CD14-positive monocyte (primary cell): ENCODE data around the gene MRPL51. TPM values are rescaled to one million over a fixed set of nuclear protein-coding genes. Genes with fewer than 3 reads are reported as not detected.

ENCODE experiments used
- DNase-seq, 3 donors: peaks; one replicate each; pipeline ENCODE4 v3.0.0-alpha.2; 2011 to 2022
- H2AFZ ChIP-seq: 2 replicates; pipeline ENCODE4 v1.6.0; 2012; ENCODE audit warnings: mild to moderate bottlenecking, low read depth, low read length, inconsistent platforms; ENCODE audit not compliant: insufficient read depth, poor library complexity, severe bottlenecking
- H3K27ac ChIP-seq, 2 donors: 1 replicate in 1 of 2; 2 replicates in 1 of 2; pipeline ENCODE4 v1.5.1; 2012 to 2013; ENCODE audit warnings: low read length in 2 of 2, control low read depth in 1 of 2, inconsistent platforms in 1 of 2, low read depth in 1 of 2, mild to moderate bottlenecking in 1 of 2
- H3K27me3 ChIP-seq, 2 donors: one replicate each; pipeline versions ENCODE4 v1.6.0 to v1.6.1; 2011 to 2013; ENCODE audit warnings: low read length in 2 of 2; ENCODE audit not compliant: control insufficient read depth in 2 of 2, insufficient read depth in 2 of 2
- H3K36me3 ChIP-seq, 2 donors: replicated peaks in 1 of 2; 1 replicate in 1 of 2; 2 replicates in 1 of 2; pipeline versions ENCODE4 v1.5.1 to v1.6.1; 2012 to 2013; ENCODE audit warnings: low read length in 2 of 2, control low read depth in 1 of 2, inconsistent platforms in 1 of 2, mild to moderate bottlenecking in 1 of 2; ENCODE audit not compliant: insufficient read depth in 2 of 2, control insufficient read depth in 1 of 2
- H3K4me1 ChIP-seq, 2 donors: 1 replicate in 1 of 2; 2 replicates in 1 of 2; pipeline versions ENCODE4 v1.5.1 to v1.6.1; 2012 to 2013; ENCODE audit warnings: low read length in 2 of 2, control low read depth in 1 of 2, inconsistent platforms in 1 of 2, mild to moderate bottlenecking in 1 of 2, moderate library complexity in 1 of 2; ENCODE audit not compliant: insufficient read depth in 2 of 2, control insufficient read depth in 1 of 2
- H3K4me2 ChIP-seq: replicated peaks from 2 replicates; pipeline ENCODE3; 2012; ENCODE audit warnings: low read length, moderate library complexity, mild to moderate bottlenecking; ENCODE audit not compliant: poor library complexity, severe bottlenecking; ENCODE audit errors: extremely low read depth
- H3K4me3 ChIP-seq, 3 experiments: fragments of 200-600 bp in 1 of 3; sonication (generic) in 1 of 3; replicated peaks in 1 of 3; 1 replicate in 2 of 3; 2 replicates in 1 of 3; pipeline ENCODE4 v1.5.1; 2011 to 2013; ENCODE audit warnings: low read length in 3 of 3, mild to moderate bottlenecking in 3 of 3, control low read depth in 2 of 3, low read depth in 2 of 3, inconsistent platforms in 1 of 3, moderate library complexity in 1 of 3
- H3K79me2 ChIP-seq: 2 replicates; pipeline ENCODE4 v1.6.0; 2012; ENCODE audit warnings: mild to moderate bottlenecking, control low read depth, inconsistent platforms, low read length, moderate library complexity; ENCODE audit not compliant: insufficient read depth
- H3K9ac ChIP-seq: 2 replicates; pipeline ENCODE4 v1.6.0; 2017; ENCODE audit warnings: low read length, mild to moderate bottlenecking; ENCODE audit not compliant: insufficient read depth, poor library complexity, severe bottlenecking
- H3K9me3 ChIP-seq, 2 donors: replicated peaks in 1 of 2; 1 replicate in 1 of 2; 2 replicates in 1 of 2; pipeline versions ENCODE4 v1.5.1 to v1.6.1; 2012 to 2013; ENCODE audit warnings: low read length in 2 of 2, control low read depth in 1 of 2; ENCODE audit not compliant: control insufficient read depth in 1 of 2, insufficient read depth in 1 of 2
- H4K20me1 ChIP-seq: 2 replicates; pipeline ENCODE4 v1.6.0; 2012; ENCODE audit warnings: mild to moderate bottlenecking, low read length, control low read depth, moderate library complexity; ENCODE audit not compliant: insufficient read depth
- H3K27ac Mint-ChIP-seq, 7 donors: one replicate each; pipeline ENCODE4 v1.8.0; 2020; ENCODE audit warnings: mild to moderate bottlenecking in 7 of 7, mixed read lengths in 7 of 7, moderate library complexity in 6 of 7, inconsistent platforms in 2 of 7
- H3K27me3 Mint-ChIP-seq, 3 donors: one replicate each; pipeline ENCODE4 v1.8.0; 2021 to 2022; ENCODE audit warnings: low read depth in 3 of 3, mild to moderate bottlenecking in 3 of 3, mixed read lengths in 3 of 3, moderate library complexity in 3 of 3, inconsistent platforms in 1 of 3
- H3K36me3 Mint-ChIP-seq, 2 donors: one replicate each; pipeline ENCODE4 v1.8.0; 2020; ENCODE audit warnings: mixed read lengths in 2 of 2, inconsistent platforms in 1 of 2, mild to moderate bottlenecking in 1 of 2
- H3K4me1 Mint-ChIP-seq: one replicate; pipeline ENCODE4 v1.8.0; 2020; ENCODE audit warnings: mild to moderate bottlenecking, mixed read lengths
- H3K4me3 Mint-ChIP-seq, 2 donors: one replicate each; pipeline ENCODE4 v1.8.0; 2020; ENCODE audit warnings: mild to moderate bottlenecking in 2 of 2, mixed read lengths in 2 of 2, moderate library complexity in 1 of 2
- H3K9me3 Mint-ChIP-seq, 7 donors: one replicate each; pipeline ENCODE4 v1.8.0; 2020 to 2022; ENCODE audit warnings: mixed read lengths in 7 of 7, mild to moderate bottlenecking in 6 of 7, moderate library complexity in 6 of 7, inconsistent platforms in 2 of 7
- CTCF ChIP-seq: fragments of 200-600 bp; IDR thresholded peaks from one replicate; pipeline ENCODE4 v1.8.0; 2022; ENCODE audit warnings: antibody characterized with exemption, mild to moderate bottlenecking
- WGBS: methylation state at CpG from one replicate; pipeline ENCODE4 v1.1.5; 2013; ENCODE audit warnings: missing lambda C conversion rate; ENCODE audit not compliant: insufficient coverage; 5-methylcytosine and 5-hydroxymethylcytosine counted together
- intact Hi-C, 2 donors: fragments of 100-400 bp; cut with micrococcal nuclease; formaldehyde crosslinking; loops; one replicate each; pipeline versions ENCODE4 v1.15.0 to v1.15.1; 2023
- polyA plus RNA-seq, 3 donors: library from polyadenylated mRNA; depleted of rRNA in 1 of 3; unstranded in 2 of 3; stranded (reverse) in 1 of 3; fragments of 300-500 nt in 2 of 3; fragments of >200 nt in 1 of 3; fragmentation: Illumina TruSeq in 2 of 3; gene quantifications; 1 replicate in 2 of 3; 2 replicates in 1 of 3; pipeline ENCODE4 v1.2.3, GENCODE V29; 2012 to 2021

The MRPL51 gene
- polyA plus RNA-seq, 3 donors = 22.0 to 238 (median 189) TPM

- Mint-ChIP-seq H3K9me3 (no peaks in the 10 kb centered on the region), H3K36me3 (peaks cover 39 to 57% of the 10 kb centered on the region in 2 donors), H3K27me3 (peaks cover 0 to 5% (median 2%) of the 10 kb centered on the region in 3 donors), H3K27ac (peak overlapping the region; percentile 95 to 99 (median 98)), H3K4me3 (peak overlapping the region; percentile 94 to 98), H3K4me1 (peaks cover 74% of the 10 kb centered on the region)
- H3K9ac ChIP-seq = peak overlapping the region; percentile 90
- H3K4me3 ChIP-seq = peak overlapping the region; percentile 75 to 96 (median 95)
- DNase-seq = no peak
- H3K27ac ChIP-seq = peak overlapping the region; percentile 94 to 96
- H4K20me1 ChIP-seq = peaks cover 69% of the 10 kb centered on the region
- H3K4me2 ChIP-seq = peak overlapping the region; percentile 99
- H2AFZ ChIP-seq = no peak overlapping the region
- H3K9me3 ChIP-seq = no peaks in the 10 kb centered on the region
- H3K27me3 ChIP-seq = no peaks in the 10 kb centered on the region
- peaks cover 68 to 79% of the 10 kb centered on the region in 2 donors for H3K4me1 ChIP-seq
- intact Hi-C loops = loop anchor here (2.0 to 10.0 kb wide), 7 partner anchors 13 to 419 kb away; partner anchors contain the start of genes MRPL51 (in 1 of the 2), PTPN6 (in 1 of the 2) and VAMP1 (in 1 of the 2)
- H3K36me3 ChIP-seq = peaks cover 50 to 52% of the 10 kb centered on the region in 2 donors
- WGBS = 32% methylated on average over 3 of the region's 10 CpGs
- H3K79me2 ChIP-seq = peaks cover 71% of the 10 kb centered on the region
- TF ChIP-seq CTCF = no peak
Measured at GRCh38 chr12:6535960-6536847, 43.1 kb upstream of the MRPL51 start.

GRCh38 chr12:6535697-6535946 is 42.6 kb upstream of the MRPL51 start:
- peaks cover 41 to 58% of the 10 kb centered on the region in 2 donors for H3K36me3 Mint-ChIP-seq
- TF ChIP-seq CTCF = no peak
- peaks cover 71% of the 10 kb centered on the region for H3K79me2 ChIP-seq

More at GRCh38 chr12:6535697-6535946, 42.6 kb upstream of the MRPL51 start:
- Histone ChIP-seq H3K4me2 (peak overlapping the region; percentile 99), H4K20me1 (peaks cover 63% of the 10 kb centered on the region), H3K4me1 (peaks cover 62 to 73% of the 10 kb centered on the region in 2 donors), H3K9me3 (no peaks in the 10 kb centered on the region), H3K36me3 (peaks cover 52 to 55% of the 10 kb centered on the region in 2 donors), H3K9ac (peak overlapping the region; percentile 90), H3K4me3 (peak overlapping the region; percentile 75 to 96 (median 95)), H3K27me3 (no peaks in the 10 kb centered on the region), H3K27ac (peak overlapping the region; percentile 94 to 96), H2AFZ (no peak overlapping the region)
- no peak for DNase-seq
- intact Hi-C loops = loop anchor here (2.0 to 10.0 kb wide), 7 partner anchors 13 to 419 kb away; partner anchors contain the start of genes MRPL51 (in 1 of the 2), PTPN6 (in 1 of the 2) and VAMP1 (in 1 of the 2)
- Mint-ChIP-seq H3K27me3 (peaks cover 0 to 5% (median 2%) of the 10 kb centered on the region in 3 donors), H3K27ac (peak overlapping the region; percentile 95 to 99 (median 98)), H3K4me1 (peaks cover 68% of the 10 kb centered on the region), H3K4me3 (peak overlapping the region; percentile 94 to 98), H3K9me3 (no peaks in the 10 kb centered on the region)
- WGBS = 0% methylated on average over 2 of the region's 6 CpGs
